Neural cell (in vitro differentiated cells): ENCODE results near the gene IL10RB. TPM values are rescaled to one million over a fixed set of nuclear protein-coding genes. Genes with fewer than 3 reads are reported as not detected.

Experiments used
- H2AFZ ChIP-seq: fragments of 200-600, 300-800 bp; sonication (generic), shearing (Covaris generic); 2 replicates; pipeline ENCODE4 v1.6.0; 2014; ENCODE audit warnings: low read depth, mild to moderate bottlenecking, antibody characterized with exemption, low read length, moderate library complexity
- H3F3A ChIP-seq: fragments of 200-600 bp; shearing (Covaris generic); 2 replicates; pipeline ENCODE4 v1.6.1; 2016; ENCODE audit warnings: mild to moderate bottlenecking, moderate library complexity, mixed read lengths, antibody characterized with exemption, low read length; ENCODE audit not compliant: insufficient read depth, poor library complexity, severe bottlenecking
- H3K27ac ChIP-seq: fragments of 200-600, 300-800 bp; sonication (generic), shearing (Covaris generic); 2 replicates; pipeline ENCODE4 v1.5.1; 2014; ENCODE audit warnings: mild to moderate bottlenecking, low read length, moderate library complexity
- H3K27me3 ChIP-seq: fragments of 300-800, 200-600 bp; sonication (generic), shearing (Covaris generic); 2 replicates; pipeline ENCODE4 v1.6.0; 2014; ENCODE audit warnings: mild to moderate bottlenecking, low read depth, low read length, moderate library complexity; ENCODE audit not compliant: insufficient read depth
- H3K36me3 ChIP-seq: fragments of 300-800, 200-600 bp; sonication (generic), shearing (Covaris generic); 2 replicates; pipeline ENCODE4 v1.5.1; 2014; ENCODE audit warnings: mild to moderate bottlenecking, antibody characterized with exemption, low read length, moderate library complexity; ENCODE audit not compliant: insufficient read depth
- H3K4me2 ChIP-seq: fragments of 300-800, 200-600 bp; sonication (generic), shearing (Covaris generic); 2 replicates; pipeline ENCODE4 v1.6.0; 2014; ENCODE audit warnings: mild to moderate bottlenecking, low read length
- H3K4me3 ChIP-seq: fragments of 300-800, 200-600 bp; sonication (generic), shearing (Covaris generic); 2 replicates; pipeline ENCODE4 v1.5.1; 2014; ENCODE audit warnings: mild to moderate bottlenecking, low read length, moderate library complexity
- H3K79me2 ChIP-seq: fragments of 200-600 bp; shearing (Covaris generic); replicated peaks from 2 replicates; pipeline ENCODE4 v1.6.0; 2014; ENCODE audit warnings: mild to moderate bottlenecking, low read length, moderate library complexity; ENCODE audit not compliant: insufficient read depth
- H3K9ac ChIP-seq: fragments of 300-800, 200-600 bp; sonication (generic), shearing (Covaris generic); 2 replicates; pipeline ENCODE4 v1.6.1; 2016; ENCODE audit warnings: mild to moderate bottlenecking, low read length, mixed read lengths
- H3K9me2 ChIP-seq: fragments of 200-600 bp; shearing (Covaris generic); 2 replicates; pipeline ENCODE4 v1.6.1; 2016; ENCODE audit warnings: mild to moderate bottlenecking, low read length, mixed read lengths; ENCODE audit not compliant: insufficient read depth
- H3K9me3 ChIP-seq: fragments of 200-600, 300-800 bp; sonication (generic), shearing (Covaris generic); 2 replicates; pipeline ENCODE4 v1.6.1; 2016; ENCODE audit warnings: mild to moderate bottlenecking, mixed run types, low read length, moderate library complexity, mixed read lengths
- H4K20me1 ChIP-seq: fragments of 200-600 bp; shearing (Covaris generic); 2 replicates; pipeline ENCODE4 v1.6.1; 2016; ENCODE audit warnings: mild to moderate bottlenecking, mixed run types; ENCODE audit not compliant: insufficient read depth
- CTCF ChIP-seq: fragments of 450-650 bp; IDR thresholded peaks from 2 replicates; pipeline ENCODE4 v1.5.1; 2014; ENCODE audit warnings: antibody characterized with exemption, mild to moderate bottlenecking, moderate library complexity; ENCODE audit not compliant: poor library complexity, severe bottlenecking
- EP300 ChIP-seq: fragments of 450-650 bp; conservative IDR thresholded peaks from 2 replicates; pipeline ENCODE4 v1.6.1; 2014; ENCODE audit warnings: antibody characterized with exemption, mild to moderate bottlenecking, moderate library complexity; ENCODE audit not compliant: poor library complexity, severe bottlenecking
- EZH2 ChIP-seq: fragments of 200-600, 300-800 bp; shearing (Covaris generic), sonication (generic); IDR thresholded peaks from 2 replicates; pipeline ENCODE4 v1.6.1; 2014; ENCODE audit warnings: antibody characterized with exemption, low read length, borderline replicate concordance, mild to moderate bottlenecking; ENCODE audit not compliant: insufficient read depth, poor library complexity, severe bottlenecking
- MXI1 ChIP-seq: fragments of 450-650 bp; conservative IDR thresholded peaks from 2 replicates; pipeline ENCODE4 v1.6.1; 2014; ENCODE audit warnings: antibody characterized with exemption, mild to moderate bottlenecking; ENCODE audit not compliant: poor library complexity, severe bottlenecking
- POLR2AphosphoS5 ChIP-seq: IDR thresholded peaks from 2 replicates; pipeline ENCODE4 v1.6.1; 2012
- RAD21 ChIP-seq: fragments of 450-650 bp; conservative IDR thresholded peaks from 2 replicates; pipeline ENCODE4 v1.6.1; 2014; ENCODE audit warnings: antibody characterized with exemption, mild to moderate bottlenecking, moderate library complexity
- REST ChIP-seq: IDR thresholded peaks from 2 replicates; pipeline ENCODE4 v1.6.1; 2012; ENCODE audit warnings: borderline replicate concordance
- SMC3 ChIP-seq: fragments of 450-650 bp; conservative IDR thresholded peaks from 2 replicates; pipeline ENCODE4 v1.6.1; 2014; ENCODE audit warnings: antibody characterized with exemption, mild to moderate bottlenecking, moderate library complexity; ENCODE audit not compliant: poor library complexity
- TAF1 ChIP-seq: IDR thresholded peaks from 2 replicates; pipeline ENCODE4 v1.6.1; 2012; ENCODE audit warnings: low read depth
- polyA plus RNA-seq: library from polyadenylated mRNA; depleted of rRNA; stranded (reverse); fragments of >200 nt; gene quantifications from 2 replicates; pipeline ENCODE4 v1.2.3, GENCODE V29; 2014

The IL10RB gene
- polyA plus RNA-seq, 1 donor from 2014 or later: 6.0 TPM

- Histone ChIP-seq H4K20me1 (no peaks in the 10 kb centered on the region), H3K9me2 (no peaks in the 10 kb centered on the region), H2AFZ (no peak overlapping the region), H3K79me2 (no peaks in the 10 kb centered on the region), H3K9ac (no peak overlapping the region), H3F3A (no peaks in the 10 kb centered on the region), H3K27ac (no peak overlapping the region), H3K9me3 (no peaks in the 10 kb centered on the region), H3K4me2 (no peak overlapping the region), H3K27me3 (no peaks in the 10 kb centered on the region), H3K36me3 (no peaks in the 10 kb centered on the region), H3K4me3 (no peak overlapping the region)
- TF ChIP-seq MXI1: no peak
Measured at GRCh38 chr21:33290441-33290840, 24.3 kb downstream of the IL10RB start.

GRCh38 chr21:33291686-33292085, 25.5 kb downstream of the IL10RB start:
- H3K79me2 ChIP-seq: no peaks in the 10 kb centered on the region
- no peaks in the 10 kb centered on the region for H3K36me3 ChIP-seq

GRCh38 chr21:33292724-33293123, 26.6 kb downstream of the IL10RB start:
- no peaks in the 10 kb centered on the region for H3K9me2 ChIP-seq
- TF ChIP-seq EZH2: no peak
- TF ChIP-seq CTCF: no peak
- TF ChIP-seq POLR2AphosphoS5: no peak
- no peak for TF ChIP-seq RAD21
- TF ChIP-seq EP300: no peak
- no peak for TF ChIP-seq SMC3
- no peak for TF ChIP-seq REST
- no peak for TF ChIP-seq TAF1
- TF ChIP-seq MXI1: no peak
- no peak overlapping the region for H3K9ac ChIP-seq
- H3K4me2 ChIP-seq: no peak overlapping the region
- H3K36me3 ChIP-seq: no peaks in the 10 kb centered on the region
- no peaks in the 10 kb centered on the region for H3F3A ChIP-seq
- no peak overlapping the region for H3K4me3 ChIP-seq
- H3K9me3 ChIP-seq: no peaks in the 10 kb centered on the region
- no peaks in the 10 kb centered on the region for H4K20me1 ChIP-seq
- H3K27ac ChIP-seq: no peak overlapping the region
- H3K27me3 ChIP-seq: no peaks in the 10 kb centered on the region
- no peaks in the 10 kb centered on the region for H3K79me2 ChIP-seq
- H2AFZ ChIP-seq: no peak overlapping the region

More at GRCh38 chr21:33291686-33292085, 25.5 kb downstream of the IL10RB start:
- H3K4me3 ChIP-seq: no peak overlapping the region
- no peaks in the 10 kb centered on the region for H3K9me3 ChIP-seq
- H3K9ac ChIP-seq: no peak overlapping the region
- no peaks in the 10 kb centered on the region for H4K20me1 ChIP-seq
- H3K27ac ChIP-seq: no peak overlapping the region
- no peak overlapping the region for H2AFZ ChIP-seq
- no peak overlapping the region for H3K4me2 ChIP-seq
- no peaks in the 10 kb centered on the region for H3F3A ChIP-seq
- TF ChIP-seq EZH2 (no peak), POLR2AphosphoS5 (no peak)
- H3K27me3 ChIP-seq: no peaks in the 10 kb centered on the region
- H3K9me2 ChIP-seq: no peaks in the 10 kb centered on the region
